Ectodermal cell (in vitro differentiated cells): ENCODE measurements around the gene GRP.

ENCODE experiments used
- H3K27ac ChIP-seq: 2 replicates; pipeline ENCODE4 v1.7.0; 2013; ENCODE audit warnings: mild to moderate bottlenecking, low read depth, low read length; ENCODE audit not compliant: insufficient read depth, poor library complexity, severe bottlenecking
- H3K27me3 ChIP-seq: 2 replicates; pipeline ENCODE4 v1.7.0; 2013; ENCODE audit warnings: mild to moderate bottlenecking, low read length; ENCODE audit not compliant: insufficient read depth, control insufficient read depth, poor library complexity, severe bottlenecking
- H3K36me3 ChIP-seq: one replicate; pipeline ENCODE4 v1.7.0; 2013; ENCODE audit warnings: low read length; ENCODE audit not compliant: control insufficient read depth, insufficient read depth
- H3K4me1 ChIP-seq: one replicate; pipeline ENCODE4 v1.7.0; 2013; ENCODE audit warnings: low read length; ENCODE audit not compliant: control insufficient read depth, insufficient read depth
- H3K4me3 ChIP-seq: 2 replicates; pipeline ENCODE4 v1.7.0; 2013; ENCODE audit warnings: low read depth, low read length, control low read depth; ENCODE audit not compliant: insufficient read depth
- H3K9me3 ChIP-seq: 2 replicates; pipeline ENCODE4 v1.7.0; 2013; ENCODE audit warnings: mild to moderate bottlenecking, low read length, moderate library complexity; ENCODE audit not compliant: control insufficient read depth
- WGBS, 2 experiments: methylation state at CpG; one replicate each; pipeline ENCODE4 v1.1.7; 2013; ENCODE audit warnings: missing lambda C conversion rate in 2 of 2; 5-methylcytosine and 5-hydroxymethylcytosine counted together

Gene GRP

GRCh38 chr18:59266459-59266858, 46.5 kb downstream of the GRP start:
- 55 to 100% methylated on average over 1 of the region's 1 CpG for WGBS, 2 experiments
- Histone ChIP-seq H3K27ac (no peak overlapping the region), H3K36me3 (no peaks in the 10 kb centered on the region), H3K27me3 (peaks cover 92% of the 10 kb centered on the region), H3K9me3 (no peaks in the 10 kb centered on the region), H3K4me1 (peaks cover 4% of the 10 kb centered on the region), H3K4me3 (no peak overlapping the region)

GRCh38 chr18:59266886-59267502, 47.0 kb downstream of the GRP start:
- Histone ChIP-seq H3K4me3 (no peak overlapping the region), H3K4me1 (peaks cover 4% of the 10 kb centered on the region), H3K27me3 (peaks cover 97% of the 10 kb centered on the region), H3K9me3 (no peaks in the 10 kb centered on the region), H3K36me3 (no peaks in the 10 kb centered on the region), H3K27ac (no peak overlapping the region)
- WGBS, 2 experiments: 13 to 16% methylated on average over 9 to 10 of the region's 10 CpGs

- no peaks in the 10 kb centered on the region for H3K36me3 ChIP-seq
- no peaks in the 10 kb centered on the region for H3K9me3 ChIP-seq
- no peak overlapping the region for H3K4me3 ChIP-seq
- peaks cover 100% of the 10 kb centered on the region for H3K27me3 ChIP-seq
- 2% methylated on average over 41 of the region's 41 CpGs for WGBS, 2 experiments
- H3K4me1 ChIP-seq: peaks cover 4% of the 10 kb centered on the region
- no peak overlapping the region for H3K27ac ChIP-seq
Measured at GRCh38 chr18:59267503-59268126, 47.7 kb downstream of the GRP start.

- H3K4me3 ChIP-seq: no peak overlapping the region
- 6 to 8% methylated on average over 28 of the region's 28 CpGs for WGBS, 2 experiments
- peaks cover 100% of the 10 kb centered on the region for H3K27me3 ChIP-seq
- H3K27ac ChIP-seq: no peak overlapping the region
- H3K4me1 ChIP-seq: peaks cover 4% of the 10 kb centered on the region
- no peaks in the 10 kb centered on the region for H3K9me3 ChIP-seq
- no peaks in the 10 kb centered on the region for H3K36me3 ChIP-seq
Measured at GRCh38 chr18:59268127-59268720, 48.3 kb downstream of the GRP start.

DNA sequence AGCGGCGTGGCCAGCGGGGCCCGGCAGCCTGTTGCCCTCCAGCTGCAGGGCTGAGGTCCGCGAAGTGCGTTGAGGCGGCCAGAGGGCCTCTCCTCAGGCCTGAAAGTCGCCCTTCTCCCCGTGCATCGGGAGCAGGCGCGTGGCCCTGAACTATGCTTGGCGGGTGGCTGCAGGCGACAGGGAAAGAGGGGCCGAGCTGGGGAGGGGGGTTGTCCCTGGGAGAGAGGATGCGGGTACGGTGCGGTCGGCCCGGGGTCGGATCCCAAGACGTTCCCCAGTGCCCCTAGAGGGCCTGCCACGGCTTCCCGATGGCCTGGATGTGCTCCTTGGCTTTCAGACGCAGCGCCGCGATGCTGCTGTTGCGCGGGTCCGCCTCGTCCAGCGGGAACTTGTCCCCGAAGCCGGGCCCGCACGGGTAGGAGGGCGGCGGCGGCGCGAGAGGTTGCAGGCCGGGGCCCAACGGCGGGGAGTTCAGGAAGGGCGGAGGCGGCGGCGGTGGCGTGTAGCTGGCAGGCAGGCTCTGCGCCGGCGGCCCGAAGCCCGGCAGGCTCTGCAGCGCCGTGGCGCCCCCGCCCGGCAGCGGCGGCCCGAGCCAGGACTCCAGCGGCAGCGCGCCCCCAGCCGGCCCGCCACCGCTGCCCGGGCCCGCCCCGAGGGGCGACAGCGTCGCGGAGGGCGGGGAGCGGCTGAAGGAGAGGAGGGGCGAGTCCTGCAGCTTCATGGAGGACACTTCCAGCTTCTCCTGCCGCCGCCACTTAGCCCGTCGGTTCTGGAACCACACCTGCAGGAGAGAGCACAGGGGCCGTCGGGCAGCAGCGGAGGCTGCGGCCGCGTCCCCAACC, 49.0 kb downstream of the GRP start:
- H3K4me1 ChIP-seq: peaks cover 10% of the 10 kb centered on the region
- H3K27me3 ChIP-seq: peaks cover 100% of the 10 kb centered on the region
- no peak overlapping the region for H3K27ac ChIP-seq
- no peaks in the 10 kb centered on the region for H3K36me3 ChIP-seq
- no peaks in the 10 kb centered on the region for H3K9me3 ChIP-seq
- H3K4me3 ChIP-seq: peak overlapping the region; percentile 31
- WGBS, 2 experiments: 0 to 1% methylated on average over 90 of the region's 90 CpGs

DNA sequence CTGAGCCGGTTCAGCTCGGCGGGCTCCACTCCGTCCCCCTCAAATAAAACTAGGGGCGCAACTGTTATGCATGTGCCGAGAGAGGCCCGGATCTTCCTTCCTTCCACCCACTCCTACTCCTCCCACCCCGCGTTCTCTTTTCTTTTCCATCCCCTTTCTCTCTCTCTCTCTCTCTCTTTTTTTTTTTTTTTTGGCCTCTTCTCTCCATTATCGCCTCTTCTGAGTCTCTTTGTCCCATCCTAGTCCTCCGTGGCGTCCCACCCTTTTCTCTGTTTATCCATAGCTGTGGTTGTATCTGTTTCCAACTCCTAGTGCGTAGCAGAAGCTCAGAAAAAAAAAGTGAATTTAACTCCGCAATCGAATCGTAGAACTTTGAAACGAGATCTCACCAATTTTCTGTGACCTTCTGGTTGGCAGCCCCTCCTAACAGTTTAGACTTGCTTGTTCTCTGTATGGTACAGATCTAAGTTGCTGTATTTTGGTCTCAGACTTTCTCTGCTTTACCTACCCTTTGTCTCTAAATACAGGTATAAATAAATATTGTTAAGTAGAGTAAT, 49.7 kb downstream of the GRP start:
- Histone ChIP-seq H3K4me1 (peaks cover 8% of the 10 kb centered on the region), H3K36me3 (no peaks in the 10 kb centered on the region), H3K27me3 (peaks cover 100% of the 10 kb centered on the region), H3K4me3 (peak overlapping the region; percentile 31), H3K27ac (no peak overlapping the region), H3K9me3 (no peaks in the 10 kb centered on the region)
- WGBS, 2 experiments: 3 to 4% methylated on average over 17 of the region's 17 CpGs

DNA sequence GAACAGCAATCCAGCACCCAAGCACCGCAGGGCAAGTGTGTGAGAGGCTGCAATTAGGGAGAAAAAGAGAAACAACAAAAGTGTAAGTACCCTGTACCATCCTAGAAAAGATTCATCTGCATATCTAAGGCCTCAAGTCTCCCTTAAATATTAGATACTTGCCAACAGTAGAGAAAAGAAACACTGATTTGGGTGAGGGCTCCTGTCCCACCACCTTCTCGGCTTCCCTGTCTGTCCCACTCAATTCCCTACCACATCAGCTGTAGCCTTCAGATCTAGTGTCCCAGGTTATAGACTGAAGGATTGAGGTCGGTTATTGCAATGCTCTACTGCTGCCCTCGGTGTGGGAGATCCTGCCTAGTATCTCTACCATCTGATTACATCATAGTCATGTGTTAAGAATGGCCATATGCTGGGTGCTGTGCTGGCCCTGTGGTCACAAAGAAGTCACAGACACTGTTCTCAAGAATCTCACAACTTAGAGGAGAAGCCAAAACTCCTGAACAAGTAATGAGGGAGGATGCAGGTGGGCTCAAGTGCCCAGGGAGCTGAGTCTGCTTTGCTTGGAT, 50.8 kb downstream of the GRP start:
- WGBS, 2 experiments: 11 to 13% methylated on average over 4 of the region's 4 CpGs
- Histone ChIP-seq H3K36me3 (no peaks in the 10 kb centered on the region), H3K9me3 (no peaks in the 10 kb centered on the region), H3K4me1 (peaks cover 16% of the 10 kb centered on the region), H3K4me3 (no peak overlapping the region), H3K27ac (no peak overlapping the region), H3K27me3 (peaks cover 100% of the 10 kb centered on the region)

DNA sequence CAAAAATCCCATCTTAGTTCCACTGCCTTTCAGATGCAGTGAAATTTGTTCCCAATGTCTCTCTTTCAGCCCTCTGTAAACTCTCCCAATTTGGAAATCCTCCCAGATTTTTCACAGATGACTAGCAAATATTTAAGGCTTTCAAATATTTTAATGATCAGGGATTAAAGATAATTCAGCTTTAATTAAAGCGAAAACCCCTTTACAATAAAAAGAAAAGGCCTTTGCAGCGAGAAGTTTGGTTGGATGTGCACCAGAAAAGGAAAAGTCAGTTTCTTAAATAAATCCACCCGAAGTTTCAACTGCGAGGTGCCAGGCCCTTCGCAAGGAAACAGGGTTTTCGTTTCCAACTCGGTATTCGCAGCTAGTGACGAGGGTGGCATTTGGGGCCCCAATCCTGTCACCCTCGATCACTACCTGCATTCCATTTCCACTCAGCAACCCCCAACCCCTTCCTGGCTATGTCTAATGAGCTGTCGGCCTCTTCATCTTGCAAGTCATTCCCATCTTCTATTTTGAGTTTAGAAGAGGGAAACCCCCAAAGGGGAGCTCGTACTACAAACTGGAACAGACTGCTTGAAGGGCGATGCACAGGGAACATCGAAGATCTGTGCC, 51.8 kb downstream of the GRP start:
- Histone ChIP-seq H3K9me3 (no peaks in the 10 kb centered on the region), H3K4me3 (no peak overlapping the region), H3K27me3 (peaks cover 100% of the 10 kb centered on the region), H3K4me1 (peaks cover 24% of the 10 kb centered on the region), H3K36me3 (no peaks in the 10 kb centered on the region), H3K27ac (no peak overlapping the region)
- 17 to 19% methylated on average over 14 of the region's 14 CpGs for WGBS, 2 experiments

- WGBS, 2 experiments: 3% methylated on average over 52 of the region's 52 CpGs
Measured at GRCh38 chr18:59272221-59272888, 52.4 kb downstream of the GRP start.

More at GRCh38 chr18:59272221-59272888, 52.4 kb downstream of the GRP start:
- Histone ChIP-seq H3K36me3 (no peaks in the 10 kb centered on the region), H3K4me3 (no peak overlapping the region), H3K4me1 (peaks cover 25% of the 10 kb centered on the region), H3K27me3 (peaks cover 100% of the 10 kb centered on the region), H3K9me3 (no peaks in the 10 kb centered on the region), H3K27ac (no peak overlapping the region)
